B cell (primary cell): ENCODE measurements around the gene ARNT2.

Experiments
- EZH2 ChIP-seq: IDR thresholded peaks from 2 replicates; pipeline ENCODE4 v1.6.1; 2012; ENCODE audit warnings: borderline replicate concordance, low read depth, mild to moderate bottlenecking, moderate library complexity, low read length; ENCODE audit not compliant: insufficient read depth, poor library complexity, severe bottlenecking
- TF ChIP-seq, protein P1 (sequence below): fragments of 200-600 bp; IDR thresholded peaks from one replicate; pipeline ENCODE4 v1.8.0; 2022; ENCODE audit warnings: antibody characterized with exemption, mild to moderate bottlenecking

DNA sequence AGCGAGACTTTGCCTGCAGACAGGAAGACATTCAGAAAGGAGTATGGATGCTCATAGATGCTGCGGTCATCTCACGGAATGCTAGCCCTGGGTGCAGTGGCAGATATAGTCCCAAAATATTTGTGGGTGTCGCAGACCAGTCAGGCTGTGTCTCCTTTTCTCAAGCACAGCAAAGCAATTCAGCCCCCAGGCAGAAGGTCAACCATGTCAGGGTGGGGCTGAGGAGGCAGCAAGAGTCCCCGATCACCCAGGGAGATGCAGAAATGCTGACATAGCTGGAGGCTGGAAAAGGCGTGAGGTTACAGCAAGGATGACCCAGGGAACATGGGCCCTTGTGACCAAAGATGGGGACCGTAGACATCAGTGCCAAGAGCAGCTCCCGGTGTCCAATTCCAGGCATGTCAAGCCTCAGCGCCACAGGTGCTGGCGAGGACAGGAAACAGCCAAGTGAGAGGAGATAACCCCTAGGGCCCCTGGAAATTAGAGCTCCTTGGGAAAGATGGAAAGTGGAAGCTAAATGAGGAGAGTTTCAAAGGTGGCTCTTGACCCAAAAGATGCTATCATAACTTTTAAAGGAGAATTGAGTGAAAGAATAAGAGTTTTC, 209.7 kb downstream of the ARNT2 start:
- no peak for TF ChIP-seq EZH2
- TF ChIP-seq, protein P1, sequence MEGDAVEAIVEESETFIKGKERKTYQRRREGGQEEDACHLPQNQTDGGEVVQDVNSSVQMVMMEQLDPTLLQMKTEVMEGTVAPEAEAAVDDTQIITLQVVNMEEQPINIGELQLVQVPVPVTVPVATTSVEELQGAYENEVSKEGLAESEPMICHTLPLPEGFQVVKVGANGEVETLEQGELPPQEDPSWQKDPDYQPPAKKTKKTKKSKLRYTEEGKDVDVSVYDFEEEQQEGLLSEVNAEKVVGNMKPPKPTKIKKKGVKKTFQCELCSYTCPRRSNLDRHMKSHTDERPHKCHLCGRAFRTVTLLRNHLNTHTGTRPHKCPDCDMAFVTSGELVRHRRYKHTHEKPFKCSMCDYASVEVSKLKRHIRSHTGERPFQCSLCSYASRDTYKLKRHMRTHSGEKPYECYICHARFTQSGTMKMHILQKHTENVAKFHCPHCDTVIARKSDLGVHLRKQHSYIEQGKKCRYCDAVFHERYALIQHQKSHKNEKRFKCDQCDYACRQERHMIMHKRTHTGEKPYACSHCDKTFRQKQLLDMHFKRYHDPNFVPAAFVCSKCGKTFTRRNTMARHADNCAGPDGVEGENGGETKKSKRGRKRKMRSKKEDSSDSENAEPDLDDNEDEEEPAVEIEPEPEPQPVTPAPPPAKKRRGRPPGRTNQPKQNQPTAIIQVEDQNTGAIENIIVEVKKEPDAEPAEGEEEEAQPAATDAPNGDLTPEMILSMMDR: no peak
